GM10847 (cell line): ENCODE data around the gene TENM4.

Experiments used
- POLR2A ChIP-seq: IDR thresholded peaks from 2 replicates; pipeline ENCODE4 v1.6.1; 2011; ENCODE audit not compliant: insufficient read length; ENCODE audit errors: extremely low read depth

TENM4 gene

DNA sequence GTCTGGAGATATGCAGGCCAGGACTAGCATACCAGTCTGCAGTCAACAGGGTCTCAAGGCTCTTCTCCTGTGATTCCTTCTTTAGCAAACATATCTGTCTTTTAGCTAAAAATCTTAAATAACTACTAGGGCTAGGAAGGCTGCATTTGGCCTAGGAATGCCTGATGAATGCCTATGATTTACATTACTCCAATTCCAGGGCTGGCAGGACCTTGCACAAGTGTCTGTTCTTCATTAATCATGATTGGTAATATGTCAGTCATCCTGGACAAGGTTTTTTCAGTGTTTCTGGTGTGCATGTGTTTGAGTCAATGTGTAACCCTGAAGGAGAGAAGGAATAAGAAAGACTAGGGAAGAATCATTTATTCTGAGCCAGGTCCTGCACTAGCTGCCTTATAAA, 585.7 kb downstream of the TENM4 start:
- no peak for TF ChIP-seq POLR2A

DNA sequence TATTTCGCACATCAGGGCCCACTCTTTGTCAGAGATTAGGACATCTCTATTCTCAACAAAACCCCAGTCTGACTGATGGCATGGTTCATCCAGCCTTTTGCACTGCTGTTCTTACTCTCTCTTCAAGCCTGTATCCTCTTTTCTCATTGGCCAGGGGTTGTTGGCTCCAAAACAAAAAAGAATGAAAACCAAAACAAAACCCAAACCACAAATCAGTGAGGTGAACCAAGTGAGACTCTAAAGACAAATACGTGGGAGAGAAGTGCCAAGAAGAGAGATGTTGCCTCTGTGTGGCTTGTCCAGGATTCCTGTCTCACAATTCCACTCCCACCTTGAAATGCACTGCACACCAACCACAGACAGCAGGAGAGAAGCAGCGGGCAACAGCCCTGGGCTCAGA, 587.3 kb downstream of the TENM4 start:
- no peak for TF ChIP-seq POLR2A

DNA sequence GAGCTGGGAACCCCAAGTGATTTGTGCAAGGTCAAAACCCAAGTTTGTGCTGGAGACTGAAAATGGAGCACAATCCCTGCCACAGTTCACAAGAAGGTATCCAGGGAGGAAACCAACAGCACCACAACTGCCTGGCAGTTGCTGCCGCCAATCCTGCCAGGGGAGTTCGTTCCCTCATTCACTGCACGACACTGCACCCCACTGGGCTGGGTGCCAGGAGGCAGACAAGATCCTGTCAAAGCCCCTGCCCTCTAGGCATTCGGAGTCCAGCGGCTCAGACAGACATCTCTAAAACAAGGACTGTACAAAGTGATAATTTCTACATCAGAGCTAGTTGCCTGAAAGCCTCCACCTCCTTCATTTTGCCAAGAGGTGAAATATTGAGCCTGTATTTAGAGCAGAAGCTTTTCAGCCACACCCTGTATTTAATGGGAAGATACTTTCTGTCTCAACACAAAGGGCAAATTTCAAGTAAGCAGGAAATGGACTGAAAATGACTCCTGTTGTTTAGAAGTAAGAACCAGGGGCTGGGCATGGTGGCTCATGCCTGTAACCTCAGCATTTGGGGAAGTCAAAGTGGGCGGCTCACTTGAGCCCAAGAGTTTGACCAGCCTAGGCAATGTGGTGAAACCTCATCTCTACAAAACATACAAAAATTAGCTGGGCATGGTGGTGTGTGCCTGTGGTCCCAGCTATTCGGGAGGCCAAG, 588.8 kb downstream of the TENM4 start:
- no peak for TF ChIP-seq POLR2A

DNA sequence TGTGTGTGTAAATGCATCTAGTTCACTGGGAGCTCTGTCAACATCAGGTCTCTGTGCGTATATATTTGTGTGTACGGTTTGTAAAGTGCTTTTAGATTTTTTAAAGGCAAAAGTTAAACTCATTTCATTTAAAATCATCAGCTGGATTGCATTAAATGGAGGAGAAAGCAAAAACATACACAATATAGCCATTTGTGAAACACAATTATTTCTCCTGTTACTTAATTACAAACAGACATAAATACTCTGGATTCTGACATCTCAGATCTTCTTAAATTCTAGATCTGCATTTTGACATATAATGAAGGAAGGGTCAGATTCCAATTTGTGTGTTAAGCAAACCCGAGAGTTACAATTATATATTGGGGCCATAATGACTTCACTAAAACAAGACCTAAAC, 590.8 kb downstream of the TENM4 start:
- no peak for TF ChIP-seq POLR2A

DNA sequence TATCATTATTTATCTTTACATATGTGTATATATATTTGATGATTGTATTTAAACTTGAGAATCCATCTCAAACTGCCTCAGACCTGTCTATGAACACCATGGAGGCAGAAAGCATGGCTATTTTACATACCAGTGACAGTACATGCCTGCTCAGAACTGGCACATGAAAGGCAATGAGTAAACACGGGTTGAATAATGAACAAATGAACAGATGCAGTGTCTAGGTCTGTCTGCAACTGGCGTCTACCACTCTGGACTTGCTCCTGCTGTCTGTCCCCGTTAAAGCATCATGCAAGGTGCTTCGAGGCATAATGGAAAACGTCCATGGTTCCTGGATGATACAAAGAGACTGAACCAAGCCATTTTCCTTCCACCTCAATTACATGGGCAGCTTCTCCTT, 594.6 kb downstream of the TENM4 start:
- no peak for TF ChIP-seq POLR2A

DNA sequence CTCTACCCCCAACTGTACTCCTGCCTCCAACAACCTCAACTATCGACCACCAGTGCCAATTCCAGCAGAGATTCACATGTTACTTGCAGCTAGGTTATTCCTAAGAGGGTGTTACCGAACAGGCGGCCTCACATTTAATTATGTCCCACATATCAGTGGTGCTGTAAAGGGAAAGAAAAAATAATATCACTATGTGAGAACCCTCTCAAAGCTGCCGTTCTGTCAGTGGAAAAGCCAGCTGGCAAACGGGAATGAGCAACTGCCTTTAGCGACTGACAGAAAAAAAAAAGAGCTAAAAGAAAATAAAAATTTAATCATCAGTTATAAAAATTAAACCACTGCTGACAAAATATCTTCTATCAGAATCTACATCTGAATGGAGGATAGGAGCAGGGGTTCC, 595.3 kb downstream of the TENM4 start:
- TF ChIP-seq POLR2A, result no peak

DNA sequence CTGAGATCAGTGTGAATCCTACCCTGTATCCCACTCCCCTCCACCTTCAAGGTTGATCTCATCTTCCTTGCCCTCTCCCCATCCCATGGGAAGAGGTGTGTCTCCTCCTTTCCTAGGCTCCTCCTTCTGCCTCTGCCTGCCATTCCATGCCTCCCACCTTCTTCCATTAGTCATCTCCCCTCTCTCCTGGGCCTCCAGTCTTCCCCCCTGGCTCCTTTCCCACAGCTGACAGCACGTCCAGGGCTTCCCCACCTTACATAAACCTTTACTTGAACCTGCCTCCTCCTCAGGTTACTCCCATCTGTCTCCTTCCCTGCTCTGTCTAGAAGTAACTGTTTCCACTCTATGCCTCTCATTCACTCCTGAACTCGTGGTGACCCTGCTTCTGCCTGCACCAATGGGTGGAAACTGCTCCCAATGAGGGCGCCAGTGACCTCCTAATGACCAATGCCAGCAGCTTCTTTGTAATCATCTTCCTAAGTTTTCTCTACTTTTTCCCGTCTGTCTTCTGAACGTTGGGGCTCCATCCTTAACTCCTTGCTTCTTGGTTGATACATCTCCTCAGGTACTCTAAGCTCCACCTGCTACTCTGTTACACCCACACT, 599.3 kb downstream of the TENM4 start:
- no peak for TF ChIP-seq POLR2A

DNA sequence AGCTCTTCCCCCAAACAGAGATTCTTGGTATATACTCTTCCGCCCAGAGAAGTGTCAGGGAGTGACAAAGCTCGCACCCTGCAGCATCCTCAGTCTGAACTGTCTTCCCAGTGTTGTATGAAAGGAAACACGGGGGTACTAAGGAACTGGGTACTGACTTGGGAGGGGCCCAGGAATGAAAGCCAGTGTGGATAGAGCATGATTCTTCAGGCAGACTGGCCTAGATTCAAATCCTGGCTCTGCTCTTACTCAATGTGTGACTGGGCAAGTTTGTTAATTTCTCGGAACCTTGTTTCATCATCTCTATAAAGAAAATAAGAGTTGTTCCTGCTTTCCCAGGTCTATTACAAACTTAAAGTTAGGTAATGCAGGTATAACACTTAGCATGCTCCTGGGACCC, 600.2 kb downstream of the TENM4 start:
- TF ChIP-seq POLR2A, result no peak

DNA sequence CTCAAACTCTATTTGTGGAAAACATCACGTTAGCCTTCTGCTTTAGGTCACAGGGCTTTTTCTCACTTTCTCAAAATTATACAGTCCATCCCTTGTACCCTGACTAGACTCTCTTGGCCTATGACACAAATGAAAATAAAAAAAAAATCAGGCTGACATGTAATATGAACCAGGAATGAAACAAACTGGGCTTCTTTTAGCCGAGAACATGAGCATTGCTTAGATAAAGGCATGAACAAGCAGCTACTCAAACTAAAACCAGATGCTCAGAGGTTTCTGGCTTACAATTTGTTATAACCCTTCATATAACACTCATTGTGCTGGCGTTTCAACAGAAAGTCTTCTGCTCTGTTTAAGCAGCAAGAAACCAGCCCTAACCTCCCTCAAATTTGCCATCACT, 600.6 kb downstream of the TENM4 start:
- TF ChIP-seq POLR2A, result no peak

DNA sequence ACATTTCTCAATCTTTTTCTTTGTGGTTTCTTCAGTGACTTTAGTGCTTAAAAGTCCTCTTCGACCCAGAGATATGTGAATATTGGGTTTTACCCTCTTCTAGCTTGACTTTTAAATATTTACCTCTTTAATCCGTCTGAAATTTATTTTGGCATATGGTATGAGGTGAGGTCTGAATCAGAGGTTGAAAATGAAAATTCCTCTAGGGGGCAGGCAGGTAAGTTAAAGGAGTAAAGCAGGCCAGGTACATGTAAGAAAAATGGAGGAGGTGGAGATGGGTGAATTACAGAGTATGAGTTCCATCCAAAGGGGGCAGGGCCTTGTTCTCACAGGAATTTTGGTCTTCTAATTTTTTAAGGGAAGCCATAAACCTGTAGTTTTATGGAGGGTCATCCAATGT, 602.4 kb downstream of the TENM4 start:
- no peak for TF ChIP-seq POLR2A

DNA sequence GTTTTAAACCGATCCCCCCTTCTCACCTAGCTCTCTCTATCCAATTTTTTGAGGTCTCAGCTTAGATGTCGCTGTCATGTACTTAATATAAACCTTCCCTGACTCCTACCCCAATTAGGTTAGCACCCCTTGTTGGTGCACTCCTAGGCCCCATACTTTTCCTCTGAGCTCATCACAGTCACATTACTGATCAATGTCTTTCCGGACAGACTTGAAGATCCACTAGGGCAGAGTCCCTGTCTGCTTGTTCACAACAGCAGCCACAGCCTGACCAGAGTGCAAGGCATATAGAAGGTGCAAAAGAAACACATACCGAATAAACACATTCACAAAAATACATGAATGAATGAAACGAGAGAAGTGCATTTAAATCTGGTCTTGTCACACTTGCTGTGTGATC, 605.2 kb downstream of the TENM4 start:
- TF ChIP-seq POLR2A, result no peak

DNA sequence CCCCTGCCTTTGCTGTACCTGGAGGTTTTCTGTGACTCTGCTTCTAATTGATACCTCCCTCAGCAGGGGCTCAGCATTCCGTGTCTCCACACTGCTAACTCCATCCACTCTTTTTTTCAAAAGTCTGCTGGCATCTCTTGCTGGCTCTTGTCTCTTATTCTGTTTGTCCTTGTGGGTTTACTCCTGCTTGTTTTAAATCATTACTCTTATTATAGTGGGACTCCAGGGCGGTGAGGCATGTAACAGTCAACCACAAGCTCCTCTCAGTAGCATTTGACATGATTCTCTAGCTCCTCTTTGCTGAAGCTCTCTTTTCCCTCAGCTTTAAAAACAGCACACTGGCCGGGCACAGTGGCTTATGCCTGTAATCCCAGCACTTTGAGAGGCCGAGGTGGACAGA, 605.9 kb downstream of the TENM4 start:
- TF ChIP-seq POLR2A, result no peak

DNA sequence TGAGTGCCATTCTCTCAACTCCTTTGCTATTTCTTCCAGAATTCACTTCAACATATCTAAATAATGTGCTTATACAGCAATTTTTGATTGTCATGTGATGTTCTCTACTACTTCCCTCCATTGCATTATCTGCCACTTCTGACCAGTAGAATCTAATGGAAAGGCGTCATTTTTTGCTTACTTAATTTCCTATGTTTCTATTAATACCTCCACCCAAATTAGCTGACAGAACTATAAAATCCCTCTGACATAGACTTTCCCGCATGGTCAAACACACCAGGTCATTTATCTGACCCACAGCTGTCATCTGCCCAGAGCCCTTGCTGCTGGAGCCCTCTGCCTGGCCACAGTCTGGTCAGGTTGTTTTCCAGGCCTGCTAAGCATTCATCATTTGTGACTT, 607.6 kb downstream of the TENM4 start:
- no peak for TF ChIP-seq POLR2A

DNA sequence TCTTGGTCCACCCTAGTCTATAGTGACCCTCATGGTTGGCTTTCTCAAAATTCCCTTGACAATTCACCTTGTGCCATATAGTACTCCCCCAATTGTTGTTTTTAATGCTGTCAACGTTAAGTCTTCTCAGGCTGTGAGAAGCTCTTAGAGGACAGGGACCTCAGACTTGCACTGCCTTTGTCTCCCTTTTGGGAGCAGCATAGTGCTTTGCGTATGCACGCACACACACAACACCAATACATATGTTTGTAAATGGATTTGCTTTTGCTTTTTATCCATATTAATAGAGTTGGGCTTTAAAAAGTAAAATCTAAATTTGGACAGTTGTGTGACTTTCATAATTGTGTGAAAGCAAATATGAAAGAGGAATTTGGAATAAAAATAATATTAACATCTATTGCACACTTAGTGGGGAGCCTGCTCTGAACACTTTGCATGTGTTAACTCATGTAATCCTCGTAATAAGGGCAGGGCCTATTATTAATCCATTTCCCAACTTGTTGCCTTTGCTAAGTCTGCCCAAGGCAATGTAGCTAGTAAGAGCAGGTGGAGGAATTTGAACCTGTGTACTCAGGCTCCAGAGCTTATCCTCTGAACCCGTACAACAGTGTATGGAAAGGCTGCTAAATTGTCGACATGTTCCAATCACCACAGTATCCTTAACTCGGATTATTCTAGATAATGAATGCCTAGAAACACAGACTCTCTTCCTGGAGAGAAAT, 608.4 kb downstream of the TENM4 start:
- TF ChIP-seq POLR2A, result no peak

DNA sequence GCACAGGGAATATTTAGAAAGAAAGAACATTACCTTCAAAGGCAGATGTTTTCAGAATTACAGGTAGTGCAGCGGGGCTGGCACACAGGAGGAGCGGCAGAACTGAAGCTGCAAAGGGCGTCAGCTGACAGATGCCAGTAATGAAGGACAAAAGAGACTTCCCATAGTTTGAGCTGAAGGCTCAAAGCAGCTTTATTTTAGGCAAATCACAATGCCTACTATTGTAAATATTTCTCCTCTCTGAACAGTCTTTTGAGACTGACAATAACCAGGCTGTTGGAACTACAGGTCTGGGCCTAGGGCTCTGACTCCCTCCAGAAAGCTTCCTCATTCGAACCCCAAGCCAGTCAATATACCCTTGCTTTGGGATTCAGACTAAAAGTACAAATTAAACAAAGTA, 609.3 kb downstream of the TENM4 start:
- TF ChIP-seq POLR2A, result no peak

DNA sequence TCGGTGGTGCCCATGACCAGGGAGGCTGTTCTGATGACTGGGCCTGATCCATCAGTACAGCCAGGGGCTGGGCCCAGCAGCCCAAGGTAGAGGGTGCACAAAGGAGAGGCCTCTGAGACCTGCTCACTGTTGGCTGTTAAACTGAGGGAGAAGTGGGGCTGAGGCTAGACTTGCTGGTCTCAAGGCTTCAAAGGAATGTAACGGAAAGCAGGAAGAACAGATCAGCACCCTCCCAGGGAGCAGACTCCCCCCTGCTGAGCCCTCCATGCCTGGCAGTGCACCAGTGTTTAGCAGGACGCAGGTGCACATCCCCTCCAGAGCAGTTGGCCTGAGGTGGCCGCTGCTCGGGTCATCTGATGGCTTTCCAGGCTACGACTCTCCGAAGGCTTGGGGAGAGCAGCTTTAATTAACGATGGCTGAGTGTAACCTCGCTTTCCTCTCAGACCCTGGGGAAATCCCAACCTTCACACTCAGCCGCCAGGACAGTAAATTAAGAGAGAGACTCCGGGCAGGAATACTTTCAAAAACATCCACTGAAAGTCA, 610.5 kb downstream of the TENM4 start:
- TF ChIP-seq POLR2A, result no peak
